Peyer's patch (tissue), 4 donors: ENCODE measurements around the gene HBM. TPM values are rescaled to one million over a fixed set of nuclear protein-coding genes. Genes with fewer than 3 reads are reported as not detected.
"Not testable (repeated sequence)": the region's sequence is repeated elsewhere in the genome, so short reads cannot be mapped to it uniquely, and the experiment has no call there.

Experiments
- DNase-seq, 3 donors: peaks; one replicate each; pipeline ENCODE4 v3.0.0-alpha.2; 2017 to 2019
- H3K27ac ChIP-seq, 4 donors: fragments of 200-600 bp; sonication (generic); one replicate each; pipeline ENCODE4 v1.5.1; 2016 to 2019
- H3K27me3 ChIP-seq, 2 donors: fragments of 200-600 bp; sonication (generic); one replicate each; pipeline ENCODE4 v1.5.1; 2019
- H3K36me3 ChIP-seq, 3 donors: fragments of 200-600 bp; sonication (generic); one replicate each; pipeline ENCODE4 v1.5.1; 2016 to 2019
- H3K4me1 ChIP-seq, 4 donors: fragments of 200-600 bp; sonication (generic); one replicate each; pipeline ENCODE4 v1.5.1; 2016 to 2019
- H3K4me3 ChIP-seq, 4 donors: fragments of 200-600 bp; sonication (generic); 1 replicate in 3 of 4; 2 replicates in 1 of 4; pipeline ENCODE4 v1.5.1; 2016 to 2019; ENCODE audit warnings: mild to moderate bottlenecking in 1 of 4
- H3K9me3 ChIP-seq, 4 donors: fragments of 200-600 bp; sonication (generic); one replicate each; pipeline ENCODE4 v1.5.1; 2016 to 2019; ENCODE audit warnings: mild to moderate bottlenecking in 1 of 4
- POLR2A ChIP-seq, 2 donors: fragments of 450-650 bp; IDR thresholded peaks; one replicate each; pipeline ENCODE4 v1.5.1; 2017; ENCODE audit warnings: antibody characterized with exemption in 2 of 2, mild to moderate bottlenecking in 2 of 2, moderate library complexity in 2 of 2
- total RNA-seq, 4 donors: library from RNA; depleted of rRNA; stranded (reverse); fragments of >200 nt; gene quantifications; one replicate each; pipeline ENCODE4 v1.1.0, GENCODE V29; 2016
- TF ChIP-seq, protein P1 (sequence below), 6 experiments: fragments of 450-650 bp in 4 of 6; fragments of 200-600 bp in 2 of 6; sonication (generic) in 1 of 6; IDR thresholded peaks; one replicate each; pipeline ENCODE4 v1.5.1; 2017 to 2019; ENCODE audit warnings: antibody characterized with exemption in 6 of 6, mild to moderate bottlenecking in 3 of 6, moderate library complexity in 1 of 6

Gene HBM
- total RNA-seq, 4 donors from 2014 or later, result not detected

GRCh38 chr16:119835-120491, 45.8 kb upstream of the HBM start:
- no peak overlapping the region for H3K27ac ChIP-seq

DNA sequence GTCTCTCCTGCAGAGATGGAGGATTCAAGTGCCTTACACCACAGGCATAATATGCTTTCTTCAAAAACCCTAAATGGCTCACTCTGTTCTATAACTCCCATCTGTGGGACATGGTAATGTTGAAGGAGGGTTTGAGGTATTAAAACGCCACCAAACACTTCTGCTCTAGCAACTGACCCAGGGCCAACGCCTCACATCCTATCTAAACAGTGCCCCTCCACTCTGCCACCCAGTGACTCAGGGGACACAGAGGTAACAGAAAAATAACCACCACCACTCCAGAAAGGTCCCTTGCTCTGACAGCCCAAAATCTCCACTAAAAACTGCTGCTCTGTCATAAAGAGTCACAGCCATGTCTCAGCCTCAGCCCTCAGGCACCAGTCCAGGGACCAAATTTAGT, 45.0 kb upstream of the HBM start:
- H3K27ac ChIP-seq, result no peak overlapping the region
- no peaks in the 10 kb centered on the region for H3K36me3 ChIP-seq
- H3K9me3 ChIP-seq, result no peaks in the 10 kb centered on the region
- H3K4me1 ChIP-seq, result peaks cover 0 to 7% (median 0%) of the 10 kb centered on the region in 4 donors
- no peak for TF ChIP-seq POLR2A (IDR thresholded peaks at IDR 0.05)
- TF ChIP-seq, protein P1, sequence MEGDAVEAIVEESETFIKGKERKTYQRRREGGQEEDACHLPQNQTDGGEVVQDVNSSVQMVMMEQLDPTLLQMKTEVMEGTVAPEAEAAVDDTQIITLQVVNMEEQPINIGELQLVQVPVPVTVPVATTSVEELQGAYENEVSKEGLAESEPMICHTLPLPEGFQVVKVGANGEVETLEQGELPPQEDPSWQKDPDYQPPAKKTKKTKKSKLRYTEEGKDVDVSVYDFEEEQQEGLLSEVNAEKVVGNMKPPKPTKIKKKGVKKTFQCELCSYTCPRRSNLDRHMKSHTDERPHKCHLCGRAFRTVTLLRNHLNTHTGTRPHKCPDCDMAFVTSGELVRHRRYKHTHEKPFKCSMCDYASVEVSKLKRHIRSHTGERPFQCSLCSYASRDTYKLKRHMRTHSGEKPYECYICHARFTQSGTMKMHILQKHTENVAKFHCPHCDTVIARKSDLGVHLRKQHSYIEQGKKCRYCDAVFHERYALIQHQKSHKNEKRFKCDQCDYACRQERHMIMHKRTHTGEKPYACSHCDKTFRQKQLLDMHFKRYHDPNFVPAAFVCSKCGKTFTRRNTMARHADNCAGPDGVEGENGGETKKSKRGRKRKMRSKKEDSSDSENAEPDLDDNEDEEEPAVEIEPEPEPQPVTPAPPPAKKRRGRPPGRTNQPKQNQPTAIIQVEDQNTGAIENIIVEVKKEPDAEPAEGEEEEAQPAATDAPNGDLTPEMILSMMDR (IDR thresholded peaks at IDR 0.05), result no peak
- no peak for DNase-seq
- H3K4me3 ChIP-seq, result no peak overlapping the region
- H3K27me3 ChIP-seq, result no peaks in the 10 kb centered on the region

More at GRCh38 chr16:119835-120491, 45.8 kb upstream of the HBM start:
- Histone ChIP-seq H3K4me3 (no peak overlapping the region), H3K4me1 (peaks cover 0 to 7% (median 0%) of the 10 kb centered on the region in 4 donors), H3K36me3 (no peaks in the 10 kb centered on the region), H3K9me3 (no peaks in the 10 kb centered on the region), H3K27me3 (no peaks in the 10 kb centered on the region)
- no peak for DNase-seq
- TF ChIP-seq, protein P1 (IDR thresholded peaks at IDR 0.05), result no peak
- TF ChIP-seq POLR2A (IDR thresholded peaks at IDR 0.05), result no peak

GRCh38 chr16:122361-122760, 43.4 kb upstream of the HBM start:
- H3K27me3 ChIP-seq, result no peaks in the 10 kb centered on the region
- H3K4me3 ChIP-seq, result no peak overlapping the region
- no peak overlapping the region for H3K27ac ChIP-seq
- H3K9me3 ChIP-seq, result no peaks in the 10 kb centered on the region
- DNase-seq, result no peak
- peaks cover 0 to 7% (median 0%) of the 10 kb centered on the region in 4 donors for H3K4me1 ChIP-seq
- no peaks in the 10 kb centered on the region for H3K36me3 ChIP-seq
- TF ChIP-seq, protein P1 (IDR thresholded peaks at IDR 0.05), result no peak
- TF ChIP-seq POLR2A (IDR thresholded peaks at IDR 0.05), result no peak

- DNase-seq, H3K4me1 ChIP-seq, H3K36me3 ChIP-seq, H3K27me3 ChIP-seq, H3K27ac ChIP-seq, H3K9me3 ChIP-seq, H3K4me3 ChIP-seq: not testable (repeated sequence)
These were observed 42.0 kb upstream of the HBM start for GRCh38 chr16:123558-124350.

DNA sequence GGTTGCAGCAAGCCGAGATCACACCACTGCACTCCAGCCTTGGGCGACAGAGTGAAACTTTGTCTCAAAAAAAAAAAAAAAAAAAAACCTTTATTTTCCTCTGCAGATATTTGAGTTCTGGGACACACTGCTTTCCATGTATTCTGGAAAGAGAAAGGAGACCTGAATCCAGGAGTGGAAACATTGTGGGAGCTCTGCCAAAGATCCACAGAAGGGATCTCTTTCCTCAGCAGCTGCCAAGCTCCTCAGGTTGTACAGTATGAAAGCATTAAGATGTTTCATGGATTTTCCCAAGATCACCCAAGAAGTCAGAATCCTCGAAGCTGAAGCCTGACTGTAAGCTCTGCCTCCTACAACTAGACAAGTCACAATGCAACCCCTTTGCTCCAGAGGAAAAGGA, 40.8 kb upstream of the HBM start:
- Histone ChIP-seq H3K36me3 (no peaks in the 10 kb centered on the region), H3K4me3 (no peak overlapping the region), H3K27ac (no peak overlapping the region), H3K4me1 (no peaks in the 10 kb centered on the region), H3K9me3 (no peaks in the 10 kb centered on the region), H3K27me3 (no peaks in the 10 kb centered on the region)
- TF ChIP-seq, protein P1 (IDR thresholded peaks at IDR 0.05), result no peak
- no peak for TF ChIP-seq POLR2A (IDR thresholded peaks at IDR 0.05)
- DNase-seq, result no peak

- Histone ChIP-seq H3K27me3 (no peaks in the 10 kb centered on the region), H3K27ac (no peak overlapping the region), H3K9me3 (no peaks in the 10 kb centered on the region), H3K4me1 (no peaks in the 10 kb centered on the region), H3K36me3 (no peaks in the 10 kb centered on the region), H3K4me3 (no peak overlapping the region)
- TF ChIP-seq, protein P1 (IDR thresholded peaks at IDR 0.05), result no peak
- no peak for TF ChIP-seq POLR2A (IDR thresholded peaks at IDR 0.05)
- no peak for DNase-seq
These were observed 36.7 kb upstream of the HBM start for GRCh38 chr16:129075-129474.
